Activated CD4-positive, CD25-positive, alpha-beta regulatory T cell treated with anti-CD3 and anti-CD28 coated beads, Interleukin-2, amount 50 U/mL, for 24 hours (primary cell): Measurements from ENCODE around the gene AKAP14.
"Not testable (repeated sequence)": the region's sequence is repeated elsewhere in the genome, so short reads cannot be mapped to it uniquely, and the experiment has no call there.

Experiments
- ATAC-seq, 2 donors: fragments of 150-1000 bp; cut with Tn5 transposase; one replicate each; pipeline ENCODE4 v1.10.0; 2021; ENCODE audit warnings: mild to moderate bottlenecking in 1 of 2, moderate library complexity in 1 of 2

The AKAP14 gene

DNA sequence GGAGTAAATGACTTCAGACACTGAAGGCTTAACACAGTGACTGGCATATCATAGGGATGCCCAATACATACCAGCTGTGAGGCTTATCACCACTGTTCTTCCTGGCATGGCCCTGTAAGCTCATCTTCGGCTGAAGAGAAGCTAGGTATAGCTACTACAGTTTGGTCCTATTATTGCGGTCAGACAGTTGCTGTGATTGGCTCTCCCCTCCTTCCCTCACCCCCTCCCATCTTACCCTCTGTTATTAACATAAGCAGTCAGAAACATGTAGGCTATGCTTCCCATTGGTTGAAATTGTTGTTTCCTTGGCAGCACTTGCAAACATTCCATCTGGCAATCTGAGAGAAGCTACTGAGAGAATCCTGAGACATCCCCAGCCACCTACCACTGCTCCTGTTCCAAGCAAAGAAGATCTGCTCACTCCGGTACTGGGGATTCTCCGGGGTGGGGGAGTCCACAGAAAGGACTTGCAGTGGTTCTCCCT, at the start of gene AKAP14:
TSS of gene AKAP14 (plus strand) at position 51 of the 484 bp plus-strand sequence. CDS start 7,331 bp downstream, outside the sequence.
- ATAC-seq, result no peak

DNA sequence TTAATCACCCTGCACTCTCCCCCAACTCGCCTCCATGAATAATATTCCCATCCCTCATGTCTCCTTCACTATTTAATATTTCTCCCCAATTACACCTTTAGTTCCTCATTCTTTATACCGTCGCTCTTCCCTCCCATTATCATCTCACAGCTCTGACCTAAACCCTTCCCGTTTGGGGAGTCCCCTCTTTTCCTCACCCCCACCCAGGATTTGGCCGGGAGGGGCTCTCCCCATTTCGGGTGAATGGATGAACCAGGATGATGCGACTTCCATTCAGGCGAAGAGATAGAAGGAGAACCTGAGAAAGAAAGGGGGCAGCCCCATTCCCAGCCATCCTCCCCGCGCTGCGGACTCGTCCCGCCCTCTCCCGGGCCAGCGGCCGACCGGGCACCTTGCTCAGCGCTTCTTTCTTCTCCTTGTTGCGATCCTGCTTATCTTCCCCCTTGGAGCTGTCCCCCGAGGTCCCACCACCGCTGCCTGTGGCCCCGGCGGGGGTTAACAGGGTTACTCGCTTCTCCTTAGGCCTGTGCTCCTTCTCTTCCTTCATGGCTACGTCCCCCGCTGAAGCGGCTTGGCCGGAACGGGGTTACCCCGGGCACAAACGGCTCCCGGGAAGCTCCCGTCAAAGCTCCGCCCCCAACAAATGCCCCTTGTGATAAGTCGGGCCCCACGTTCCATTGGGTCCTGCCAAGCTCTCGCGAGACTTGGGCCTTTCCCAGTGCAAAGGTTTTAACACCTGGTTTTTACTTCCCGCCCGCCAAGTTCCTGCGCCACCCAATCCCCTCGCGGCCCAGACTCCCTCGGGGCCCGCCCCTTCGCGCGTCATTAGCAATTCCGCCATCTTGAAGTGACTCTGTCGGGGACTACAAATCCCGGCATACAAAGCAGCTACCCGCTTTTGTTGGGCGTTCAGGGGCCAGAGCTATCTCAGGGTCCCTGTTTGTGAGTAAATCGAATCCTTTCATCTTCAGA, 43.0 kb upstream of the AKAP14 start, which contains the start of gene UPF3B:
TSS of gene UPF3B (minus strand) at position 582 of the 972 bp plus-strand sequence. CDS start at position 547, 35 bp downstream.
- ATAC-seq, result peak; percentile 98 to 99

DNA sequence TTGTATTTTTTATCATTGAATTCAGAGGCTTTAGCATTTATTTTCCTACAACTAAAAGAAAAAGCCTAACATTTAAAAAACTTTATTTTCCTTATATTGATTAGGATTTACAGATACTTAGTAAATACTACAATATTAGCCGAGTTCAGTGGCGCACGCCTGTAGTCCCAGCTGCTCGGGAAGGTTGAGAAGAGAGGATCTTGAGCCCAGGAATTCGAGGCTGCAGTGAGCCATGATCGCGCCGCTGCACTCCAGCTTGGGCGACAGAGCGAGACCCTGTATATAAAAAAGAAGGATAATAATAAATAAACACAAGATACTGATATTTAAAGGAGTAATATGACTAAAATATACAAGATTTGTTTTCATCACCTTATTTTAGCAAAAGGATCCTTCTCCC, 42.2 kb upstream of the AKAP14 start:
- no peak for ATAC-seq

DNA sequence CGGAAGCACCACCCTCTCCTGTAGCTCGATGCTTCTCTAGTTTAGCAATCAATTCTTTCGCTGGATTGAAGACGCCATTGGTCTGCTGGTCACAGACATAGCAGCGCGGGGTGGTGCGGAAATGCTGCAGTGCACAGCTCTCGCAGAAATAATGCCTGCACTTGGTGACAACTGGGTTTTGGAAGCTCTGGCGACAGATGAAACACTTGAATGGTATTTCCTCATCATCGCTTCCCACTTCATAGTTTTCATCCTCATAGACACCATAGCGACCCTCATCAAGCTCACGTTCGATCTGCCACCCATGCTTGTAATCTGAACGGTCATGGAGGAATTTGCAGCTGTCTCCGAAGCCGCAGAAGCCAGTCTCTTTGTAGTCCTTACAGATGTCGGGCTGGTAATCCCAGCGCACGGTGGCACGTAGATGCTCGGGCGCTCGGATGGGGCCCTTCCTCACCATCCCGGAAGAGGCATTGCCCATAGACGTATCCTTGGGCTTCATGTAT, 25.0 kb upstream of the AKAP14 start:
- ATAC-seq, result no peak

DNA sequence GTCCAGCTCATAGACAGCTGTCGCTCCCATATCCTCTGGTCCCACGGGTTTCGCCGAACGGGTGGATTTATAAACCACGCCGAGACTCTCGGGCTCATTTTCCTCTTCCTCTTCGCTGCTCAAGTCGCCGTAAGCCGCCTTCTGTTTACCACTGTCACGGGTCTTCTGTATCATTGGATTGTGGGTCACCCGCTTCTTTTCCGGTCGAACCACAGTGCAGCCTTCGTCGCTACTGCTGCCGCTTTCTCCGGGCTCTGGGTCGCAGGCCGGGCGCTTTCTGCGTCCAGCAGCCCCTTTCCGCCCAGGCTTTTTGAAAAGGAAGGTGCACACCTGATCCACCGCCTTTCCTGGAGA, 24.5 kb upstream of the AKAP14 start:
- ATAC-seq, result peak; percentile 36

DNA sequence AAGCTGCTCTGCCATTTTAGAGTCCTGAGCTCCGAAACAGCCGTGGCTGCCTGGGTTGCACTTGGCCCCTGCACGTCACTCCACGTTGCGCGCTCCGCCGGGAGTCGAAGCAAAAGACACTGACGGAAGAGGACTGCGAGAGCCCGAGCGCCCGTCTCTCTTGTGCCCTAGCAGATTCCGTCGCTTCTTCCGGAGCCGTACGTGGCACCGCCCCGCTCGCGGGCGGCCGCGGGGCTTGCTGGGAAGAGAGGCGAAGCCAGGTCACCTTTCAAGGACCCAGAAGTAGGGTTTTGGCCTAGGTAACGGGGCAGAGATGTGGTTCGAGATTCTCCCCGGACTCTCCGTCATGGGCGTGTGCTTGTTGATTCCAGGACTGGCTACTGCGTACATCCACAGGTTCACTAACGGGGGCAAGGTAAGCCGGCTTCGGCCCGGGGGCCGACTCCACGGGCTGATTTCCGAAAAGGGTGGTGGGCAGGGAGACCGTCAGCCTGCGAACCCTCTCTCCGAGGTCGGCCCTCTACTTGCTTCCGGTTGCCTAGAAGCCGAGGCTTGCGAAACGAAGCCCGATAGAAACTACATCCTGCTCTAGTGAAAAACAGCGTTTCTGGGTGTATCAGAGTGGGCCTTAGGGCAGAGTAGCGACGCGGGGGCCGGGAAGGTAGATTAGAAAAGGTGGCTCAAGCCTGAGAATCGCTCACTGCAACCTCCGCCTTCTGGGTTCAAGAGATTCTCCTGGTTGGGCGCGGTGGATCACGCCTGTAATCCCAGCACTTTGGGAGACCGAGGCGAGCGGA, 23.9 kb upstream of the AKAP14 start, which contains the start of the genes NDUFA1 and RNF113A:
TSS of gene NDUFA1 (plus strand) at position 234 of the 797 bp plus-strand sequence. CDS start at position 314, 80 bp downstream.
TSS of gene RNF113A (minus strand) at position 135 of the 797 bp plus-strand sequence. CDS start at position 15, 120 bp downstream.
- ATAC-seq, result peak; percentile 93 to 96

DNA sequence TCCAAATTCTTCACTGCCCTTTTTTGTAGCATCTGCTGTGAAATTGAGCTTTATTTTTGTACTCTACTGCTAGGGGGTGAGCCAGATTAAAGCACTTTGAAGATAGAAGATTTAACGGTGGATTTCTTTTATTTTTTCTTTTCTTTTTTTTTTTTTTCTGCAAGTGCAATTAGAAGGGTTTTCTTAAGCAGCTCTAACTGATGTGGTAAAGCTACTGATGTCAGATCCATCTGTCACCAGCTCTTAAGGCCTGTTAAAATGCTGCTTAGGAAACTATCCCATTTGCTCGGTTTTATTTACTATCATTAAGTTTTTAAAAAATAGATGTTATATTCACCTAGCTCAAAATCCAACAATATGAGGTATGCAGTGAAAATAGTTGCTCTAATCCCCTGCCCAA, 17.0 kb upstream of the AKAP14 start:
- ATAC-seq, result no peak

DNA sequence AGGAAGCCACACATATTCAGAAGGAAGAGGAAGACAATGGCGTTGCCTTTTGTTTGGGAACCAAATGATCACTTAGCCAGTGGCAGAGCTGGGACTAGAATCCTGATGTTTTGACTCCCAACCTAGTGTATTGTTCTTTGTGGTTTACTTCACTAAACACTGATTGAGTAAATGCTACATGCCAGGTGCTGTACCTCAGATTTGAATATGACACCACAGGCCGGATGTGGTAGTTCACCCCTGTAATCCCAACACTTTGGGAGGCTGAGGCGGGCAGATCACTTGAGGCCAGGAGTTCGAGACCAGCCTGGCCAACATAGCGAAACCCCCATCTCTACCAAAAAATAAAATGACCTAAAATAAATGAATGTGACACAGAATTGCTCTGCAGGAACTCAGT, 15.6 kb upstream of the AKAP14 start:
- ATAC-seq, result no peak

DNA sequence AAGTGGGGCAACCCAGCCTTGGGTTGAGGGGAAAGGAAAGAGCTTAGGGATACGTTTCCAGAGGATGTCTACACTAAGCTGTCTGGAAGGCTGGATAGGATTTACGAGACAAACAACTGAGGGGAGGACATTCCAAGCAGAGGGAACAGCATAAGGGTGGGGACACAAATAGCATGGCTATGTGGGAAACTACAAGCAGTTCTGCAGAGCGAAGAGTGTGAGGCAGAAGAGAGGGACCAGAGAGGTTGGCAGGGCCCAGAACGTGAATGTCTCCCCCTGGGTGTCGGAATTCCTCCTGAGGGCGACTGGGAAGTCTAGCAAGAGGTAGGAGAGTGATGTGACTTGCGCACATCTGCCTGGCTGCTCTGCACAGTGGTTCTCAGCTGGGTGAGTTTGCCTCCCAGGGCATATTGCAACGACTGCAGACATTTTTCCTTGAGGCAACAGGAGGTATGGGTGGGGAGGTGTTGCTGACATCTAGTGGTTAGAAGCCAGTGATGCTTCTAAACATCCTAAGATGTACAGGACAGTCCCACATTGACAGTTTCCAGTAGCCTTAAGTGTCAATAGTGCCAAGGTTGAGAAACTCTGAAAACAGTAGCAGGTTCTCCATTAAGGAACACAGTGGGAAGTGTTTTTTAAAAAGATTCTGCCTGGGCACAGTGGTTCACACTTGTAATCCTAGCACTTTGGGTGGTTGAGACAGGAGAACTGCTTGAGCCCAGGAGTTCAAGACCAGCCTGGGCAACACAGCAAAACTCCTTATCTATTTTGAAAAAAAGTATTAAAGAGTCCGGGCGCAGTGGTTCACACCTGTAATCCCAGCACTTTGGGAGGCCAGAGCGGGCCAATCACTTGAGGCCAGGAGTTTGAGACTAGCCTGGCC, 14.9 kb upstream of the AKAP14 start:
- peak; percentile 64 to 79 for ATAC-seq

DNA sequence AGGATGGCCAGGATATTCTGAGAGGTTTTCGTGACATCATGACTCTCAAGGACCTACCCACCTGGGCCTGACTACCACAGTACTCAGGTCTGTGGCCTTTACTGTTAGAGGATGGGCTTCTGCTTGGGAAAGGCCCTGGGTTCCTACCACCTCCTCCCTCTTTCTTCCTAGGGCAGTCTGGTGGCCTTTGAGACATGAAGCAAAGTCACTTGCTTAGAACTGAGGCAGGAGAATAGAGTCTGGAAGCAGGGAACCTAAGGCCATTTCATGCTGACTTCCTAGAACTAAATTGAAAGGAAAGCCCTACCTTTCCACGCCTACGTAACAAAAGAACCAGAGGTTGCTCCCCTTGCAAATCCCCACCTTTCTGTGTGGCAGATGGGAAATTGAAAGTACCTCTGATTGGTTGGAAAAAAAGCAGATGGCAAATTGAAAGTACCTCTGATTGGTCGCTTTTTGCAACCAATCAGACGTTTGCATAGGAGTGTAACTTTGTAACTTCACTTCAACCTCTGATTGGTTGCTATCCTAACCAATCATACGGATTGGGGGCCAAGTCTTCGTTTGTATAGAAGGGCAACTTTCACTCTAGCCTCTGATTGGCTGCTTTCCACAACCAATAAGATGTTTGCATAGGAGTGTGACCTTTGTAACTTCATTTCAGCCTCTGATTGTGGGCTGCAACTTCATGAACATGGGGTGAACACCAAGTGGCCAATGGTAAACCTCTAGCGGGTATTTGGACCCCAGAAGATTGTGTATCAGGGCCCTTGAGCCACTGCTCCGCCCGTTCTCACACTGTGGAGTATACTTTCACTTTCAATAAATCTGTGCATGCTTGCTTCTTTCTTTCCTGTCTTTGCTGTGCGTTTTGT, 9.9 kb upstream of the AKAP14 start:
- no peak for ATAC-seq

DNA sequence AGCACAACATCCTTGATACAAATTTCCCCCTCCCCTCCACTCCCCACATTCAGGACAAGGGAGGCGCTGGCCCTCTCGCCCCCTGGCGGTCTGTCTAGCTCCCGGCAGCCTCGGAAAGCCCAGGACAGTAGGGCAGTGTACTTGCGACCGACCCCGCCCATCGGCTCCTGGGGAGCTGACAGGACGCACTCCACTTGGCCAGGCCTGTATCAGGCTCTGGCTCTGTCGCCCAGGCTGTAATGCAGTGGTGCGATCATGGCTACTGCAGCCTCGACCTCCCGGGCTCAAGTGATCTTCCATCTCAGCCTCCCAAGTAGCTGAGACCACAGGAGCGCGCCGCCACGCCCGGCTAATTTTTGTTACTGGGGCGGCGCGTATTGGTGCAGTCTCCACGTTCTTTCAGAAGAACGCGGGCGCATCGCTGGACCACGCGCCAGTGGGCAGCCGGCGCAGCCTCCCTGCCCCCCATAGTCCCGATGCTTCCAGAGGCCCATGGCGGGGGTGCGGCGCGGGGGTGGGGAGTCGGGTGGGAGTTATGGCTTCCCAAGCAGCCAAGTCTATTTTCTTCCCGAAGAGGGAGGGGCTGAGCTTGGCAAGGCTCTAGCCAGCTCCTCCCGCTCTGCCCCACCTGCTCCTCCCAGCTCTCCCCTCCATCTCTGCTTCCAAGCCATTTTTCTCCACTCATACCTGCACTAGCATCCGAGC, 7.8 kb upstream of the AKAP14 start:
- ATAC-seq, result peak; percentile 76 to 78

DNA sequence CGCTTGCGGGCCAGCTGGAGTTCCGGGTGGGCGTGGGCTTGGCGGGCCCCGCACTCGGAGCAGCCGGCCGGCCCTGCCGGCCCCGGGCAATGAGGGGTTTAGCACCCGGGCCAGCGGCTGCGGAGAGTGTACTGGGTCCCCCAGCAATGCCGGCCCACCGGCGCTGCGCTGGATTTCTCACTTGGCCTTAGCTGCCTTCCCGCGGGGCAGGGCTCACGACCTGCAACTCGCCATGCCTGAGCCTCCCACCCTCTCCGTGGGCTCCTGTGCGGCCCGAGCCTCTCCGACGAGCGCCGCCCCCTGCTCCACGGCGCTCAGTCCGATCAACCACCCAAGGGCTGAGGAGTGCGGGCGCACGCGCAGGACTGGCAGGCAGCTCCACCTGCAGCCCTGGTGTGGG, 5.1 kb upstream of the AKAP14 start:
- not testable (repeated sequence) for ATAC-seq

DNA sequence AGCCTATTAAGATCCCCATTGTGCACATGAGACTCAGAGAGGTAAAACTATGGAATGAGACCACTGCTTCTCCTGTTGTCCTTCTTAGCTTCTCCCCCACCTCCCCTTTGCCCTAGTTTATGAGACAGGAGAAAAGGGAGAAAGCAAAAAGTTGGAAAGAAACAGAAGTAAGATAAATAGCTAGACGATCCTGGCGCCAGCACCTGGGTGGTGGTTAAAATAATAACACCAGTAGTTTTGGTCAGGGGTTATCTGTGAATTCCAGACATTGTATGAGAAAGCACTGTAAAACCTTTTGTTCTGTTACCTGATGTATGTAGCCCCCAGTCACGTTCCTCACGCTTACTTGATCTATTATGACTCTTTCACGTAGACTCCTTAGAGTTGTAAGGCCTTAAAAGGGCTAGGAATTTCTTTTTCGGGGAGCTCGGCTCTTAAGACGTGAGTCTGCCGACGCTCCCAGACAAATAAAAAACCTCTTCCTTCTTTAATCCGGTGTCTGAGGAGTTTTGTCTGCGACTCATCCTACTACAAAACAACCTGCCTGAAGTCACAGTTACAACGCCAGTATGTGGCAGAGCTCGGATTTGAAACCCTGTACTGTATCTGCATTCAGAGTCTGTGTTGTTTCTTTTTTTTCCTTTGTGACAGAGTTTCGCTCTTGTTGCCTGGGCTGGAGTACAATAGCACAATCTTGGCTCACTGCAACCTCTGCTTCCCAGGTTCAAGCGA, 3.6 kb upstream of the AKAP14 start:
- not testable (repeated sequence) for ATAC-seq

DNA sequence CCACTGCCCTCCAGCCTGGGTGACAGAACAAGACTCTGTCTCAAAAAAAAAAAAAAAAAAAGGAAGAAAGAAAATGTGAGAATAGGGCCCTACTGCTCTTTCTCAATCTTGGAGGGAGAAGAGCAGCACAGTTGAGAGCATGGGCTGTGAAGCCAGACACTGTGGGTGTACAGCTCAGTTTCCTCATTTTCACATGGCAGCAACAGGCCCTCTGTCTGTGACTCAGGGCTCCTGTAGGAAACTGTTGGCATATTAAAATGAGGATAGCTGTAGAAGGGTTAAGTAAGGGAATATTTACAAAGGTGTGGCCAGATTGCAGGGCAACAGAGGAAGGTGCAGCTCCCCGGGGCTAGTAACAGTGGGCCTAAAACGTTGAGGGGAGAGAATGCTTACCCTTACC, 3.4 kb downstream of the AKAP14 start:
- no peak for ATAC-seq

DNA sequence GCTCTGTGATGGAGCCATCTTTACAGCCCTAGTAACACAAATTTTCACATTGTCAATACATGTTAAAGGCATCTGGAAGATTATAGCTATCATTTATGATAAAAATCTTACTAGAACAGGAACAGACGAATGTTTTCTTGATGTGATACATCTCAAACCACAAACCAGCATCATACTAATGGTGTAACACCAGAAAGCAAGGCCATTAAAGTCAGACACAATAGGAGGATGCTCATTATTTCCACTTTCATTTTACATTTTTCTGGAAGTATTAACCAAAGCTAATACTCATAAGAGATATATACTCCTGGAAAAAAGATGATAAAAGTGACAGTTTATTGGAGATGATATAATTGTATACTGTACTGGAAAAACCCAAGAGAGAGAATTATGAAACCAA, 5.3 kb downstream of the AKAP14 start:
- ATAC-seq, result no peak

DNA sequence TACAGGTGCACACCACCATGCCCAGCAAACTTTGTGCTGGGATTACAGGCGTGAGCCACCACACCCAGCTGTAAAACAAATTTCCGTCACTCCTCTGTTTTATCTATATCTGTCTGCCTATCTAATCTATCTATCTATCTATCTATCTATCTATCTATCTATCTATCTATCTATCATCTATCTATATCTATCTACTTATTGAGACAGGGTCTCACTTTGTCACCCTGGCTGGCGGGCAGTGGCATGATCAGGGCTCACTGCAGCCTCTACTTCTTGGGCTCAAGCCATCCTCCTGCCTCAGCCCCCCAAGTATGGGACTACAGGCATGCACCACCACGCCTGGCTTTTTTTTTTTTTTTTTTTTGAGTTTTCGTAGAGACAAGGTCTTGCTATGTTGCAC, 20.6 kb downstream of the AKAP14 start:
- ATAC-seq, result no peak

DNA sequence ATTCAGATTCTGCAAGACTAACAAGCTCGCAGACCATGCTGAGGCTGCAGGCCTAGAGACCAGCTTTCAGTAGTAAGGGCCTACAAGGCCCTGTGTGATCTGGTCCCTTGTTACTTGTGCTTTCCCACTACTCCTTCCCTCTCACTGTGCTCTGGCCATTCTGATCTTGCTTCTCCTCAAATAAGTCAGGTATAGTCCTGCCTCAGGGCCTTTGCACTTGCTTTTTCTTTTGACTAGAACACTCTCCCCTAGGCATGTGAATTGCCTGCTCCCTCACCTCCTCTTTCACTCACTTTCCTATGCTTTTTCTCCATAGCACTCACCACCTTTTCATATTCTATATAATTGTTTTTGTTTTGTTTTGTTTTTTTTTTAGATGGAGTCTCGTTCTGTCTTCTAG, 22.2 kb downstream of the AKAP14 start:
- ATAC-seq, result no peak

DNA sequence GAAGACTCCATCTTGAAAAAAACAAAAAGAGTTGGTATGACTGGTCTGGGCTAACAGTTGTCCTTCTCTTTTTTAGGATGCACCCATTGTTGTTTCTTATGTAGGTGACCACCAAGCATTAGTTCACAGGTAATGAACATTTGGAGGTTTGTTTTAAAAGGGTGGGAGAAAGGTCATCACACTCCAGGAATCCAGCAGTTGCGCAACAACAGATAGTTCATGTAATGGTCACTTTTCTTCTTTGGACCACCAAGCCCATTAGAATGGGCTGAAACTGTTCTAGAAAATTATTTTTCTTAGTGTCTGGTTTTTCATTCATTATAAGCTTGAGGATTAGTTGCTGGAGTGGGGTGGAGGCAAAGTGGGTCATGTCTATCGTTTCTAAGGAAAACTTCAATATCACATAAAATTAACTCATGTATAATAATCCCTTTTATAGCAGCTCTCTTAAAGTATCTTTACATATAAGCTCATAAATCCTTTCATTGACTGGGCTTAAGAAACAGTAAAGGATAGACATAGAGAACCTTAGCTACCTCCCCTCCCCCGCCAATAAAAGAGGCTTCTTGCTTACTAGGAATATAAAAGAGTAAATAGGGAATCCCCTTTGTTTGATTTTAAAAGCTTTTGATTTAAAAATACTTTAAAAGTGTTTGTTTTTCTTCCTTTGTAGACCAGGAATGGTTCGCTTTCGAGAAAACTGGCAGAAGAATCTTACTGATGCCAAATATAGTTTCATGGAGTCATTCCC, 24.3 kb downstream of the AKAP14 start:
- ATAC-seq, result no peak

DNA sequence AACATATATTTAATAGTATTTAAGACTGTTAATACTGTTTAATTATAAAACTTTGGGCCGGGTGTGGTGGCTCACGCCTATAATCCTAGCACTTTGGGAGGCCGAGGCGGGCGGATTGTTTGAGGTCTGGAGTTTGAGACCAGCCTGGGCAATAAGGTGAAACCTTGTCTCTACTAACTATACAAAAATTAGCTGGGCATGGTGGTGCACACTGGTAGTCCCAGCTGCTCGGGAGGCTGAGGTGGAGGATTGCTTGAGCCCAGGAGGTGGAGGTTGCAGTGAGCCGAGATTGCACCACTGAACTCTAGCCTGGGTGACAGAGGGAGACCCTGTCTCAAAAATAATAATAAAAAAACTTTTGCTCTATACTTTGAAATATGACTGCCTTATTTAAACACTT, 26.7 kb downstream of the AKAP14 start:
- not testable (repeated sequence) for ATAC-seq
